GM12874 (cell line): ENCODE results near the gene IQSEC1.
A peak's percentile ranks its signal among the peaks of the same experiment; 100 is the strongest.

Source experiments
- TF ChIP-seq, protein P1 (sequence below): IDR thresholded peaks from 2 replicates; pipeline ENCODE4 v1.5.1; 2011; ENCODE audit warnings: low read depth, mild to moderate bottlenecking, control low read depth, low read length, moderate library complexity; ENCODE audit not compliant: insufficient read depth

Gene IQSEC1

GRCh38 chr3:13069495-13069894 is 3.7 kb downstream of the IQSEC1 start:
- TF ChIP-seq, protein P1, sequence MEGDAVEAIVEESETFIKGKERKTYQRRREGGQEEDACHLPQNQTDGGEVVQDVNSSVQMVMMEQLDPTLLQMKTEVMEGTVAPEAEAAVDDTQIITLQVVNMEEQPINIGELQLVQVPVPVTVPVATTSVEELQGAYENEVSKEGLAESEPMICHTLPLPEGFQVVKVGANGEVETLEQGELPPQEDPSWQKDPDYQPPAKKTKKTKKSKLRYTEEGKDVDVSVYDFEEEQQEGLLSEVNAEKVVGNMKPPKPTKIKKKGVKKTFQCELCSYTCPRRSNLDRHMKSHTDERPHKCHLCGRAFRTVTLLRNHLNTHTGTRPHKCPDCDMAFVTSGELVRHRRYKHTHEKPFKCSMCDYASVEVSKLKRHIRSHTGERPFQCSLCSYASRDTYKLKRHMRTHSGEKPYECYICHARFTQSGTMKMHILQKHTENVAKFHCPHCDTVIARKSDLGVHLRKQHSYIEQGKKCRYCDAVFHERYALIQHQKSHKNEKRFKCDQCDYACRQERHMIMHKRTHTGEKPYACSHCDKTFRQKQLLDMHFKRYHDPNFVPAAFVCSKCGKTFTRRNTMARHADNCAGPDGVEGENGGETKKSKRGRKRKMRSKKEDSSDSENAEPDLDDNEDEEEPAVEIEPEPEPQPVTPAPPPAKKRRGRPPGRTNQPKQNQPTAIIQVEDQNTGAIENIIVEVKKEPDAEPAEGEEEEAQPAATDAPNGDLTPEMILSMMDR = no peak

DNA sequence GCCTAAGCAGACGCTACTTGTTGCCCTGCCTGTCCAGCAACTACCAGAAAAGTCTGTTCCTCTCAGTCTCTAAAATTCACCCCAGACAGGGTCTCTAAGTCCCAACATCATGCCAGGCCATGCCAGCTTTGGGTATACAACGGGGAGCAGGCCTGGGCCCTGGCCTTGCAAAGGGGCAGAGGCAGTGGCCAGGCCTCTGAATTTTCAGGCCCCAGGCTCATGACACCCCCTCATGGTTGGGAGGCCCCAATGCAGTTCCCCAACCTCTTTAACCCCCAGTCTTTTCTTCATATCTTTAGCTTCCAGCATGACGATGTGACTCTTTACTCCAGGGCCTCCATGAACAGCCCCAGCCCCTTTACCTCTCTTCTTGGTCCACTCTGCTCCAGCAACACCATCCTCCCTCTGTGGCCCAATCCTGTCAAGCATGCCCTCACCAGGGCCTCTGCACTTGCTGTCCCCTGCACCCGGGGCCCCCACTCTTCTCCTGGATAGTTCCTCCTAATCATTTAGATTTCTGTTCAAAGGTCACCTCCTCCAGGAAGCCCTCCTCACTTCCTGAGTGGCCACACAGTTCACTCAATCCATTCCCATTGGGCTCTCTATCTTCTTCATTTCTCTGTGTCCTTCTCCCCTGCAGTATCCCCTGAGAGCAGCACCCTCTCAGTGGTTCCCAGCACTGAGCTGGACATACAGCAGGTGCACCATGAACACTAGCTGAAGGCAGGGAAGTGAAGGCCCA is 4.8 kb downstream of the IQSEC1 start:
- TF ChIP-seq, protein P1 = peak; percentile 36; the same call in 1 of the 2 replicates

- TF ChIP-seq, protein P1 = no peak
These were observed 5.5 kb downstream of the IQSEC1 start for GRCh38 chr3:13067778-13068177.

- TF ChIP-seq, protein P1 = no peak
These were observed 6.4 kb downstream of the IQSEC1 start for GRCh38 chr3:13066834-13067233.

- TF ChIP-seq, protein P1 = no peak
These were observed 7.0 kb downstream of the IQSEC1 start for GRCh38 chr3:13066236-13066635.

GRCh38 chr3:13065727-13066126 is 7.5 kb downstream of the IQSEC1 start:
- TF ChIP-seq, protein P1 = no peak

GRCh38 chr3:13064964-13065363 is 8.3 kb downstream of the IQSEC1 start:
- TF ChIP-seq, protein P1 = no peak
